GM12891 (cell line): Measurements from ENCODE around the gene GAA.

Experiments
- PAX5 ChIP-seq: IDR thresholded peaks from 2 replicates; pipeline ENCODE4 v1.6.1; 2011; ENCODE audit warnings: low read length, moderate library complexity, mild to moderate bottlenecking; ENCODE audit not compliant: insufficient read depth, severe bottlenecking
- POLR2A ChIP-seq: IDR thresholded peaks from 2 replicates; pipeline ENCODE4 v1.6.1; 2011; ENCODE audit warnings: low read depth, low read length, control low read depth
- POLR2AphosphoS5 ChIP-seq: IDR thresholded peaks from 2 replicates; pipeline ENCODE4 v1.6.1; 2011; ENCODE audit warnings: low read depth, low read length, control low read depth
- POU2F2 ChIP-seq: IDR thresholded peaks from 2 replicates; pipeline ENCODE4 v1.6.1; 2011; ENCODE audit warnings: low read depth, mild to moderate bottlenecking, control low read depth, low read length, moderate library complexity
- SPI1 ChIP-seq: IDR thresholded peaks from 2 replicates; pipeline ENCODE4 v1.6.1; 2011; ENCODE audit warnings: low read depth, low read length, control low read depth
- TAF1 ChIP-seq: IDR thresholded peaks from 2 replicates; pipeline ENCODE4 v1.6.1; 2011; ENCODE audit warnings: low read depth, low read length, control low read depth

DNA sequence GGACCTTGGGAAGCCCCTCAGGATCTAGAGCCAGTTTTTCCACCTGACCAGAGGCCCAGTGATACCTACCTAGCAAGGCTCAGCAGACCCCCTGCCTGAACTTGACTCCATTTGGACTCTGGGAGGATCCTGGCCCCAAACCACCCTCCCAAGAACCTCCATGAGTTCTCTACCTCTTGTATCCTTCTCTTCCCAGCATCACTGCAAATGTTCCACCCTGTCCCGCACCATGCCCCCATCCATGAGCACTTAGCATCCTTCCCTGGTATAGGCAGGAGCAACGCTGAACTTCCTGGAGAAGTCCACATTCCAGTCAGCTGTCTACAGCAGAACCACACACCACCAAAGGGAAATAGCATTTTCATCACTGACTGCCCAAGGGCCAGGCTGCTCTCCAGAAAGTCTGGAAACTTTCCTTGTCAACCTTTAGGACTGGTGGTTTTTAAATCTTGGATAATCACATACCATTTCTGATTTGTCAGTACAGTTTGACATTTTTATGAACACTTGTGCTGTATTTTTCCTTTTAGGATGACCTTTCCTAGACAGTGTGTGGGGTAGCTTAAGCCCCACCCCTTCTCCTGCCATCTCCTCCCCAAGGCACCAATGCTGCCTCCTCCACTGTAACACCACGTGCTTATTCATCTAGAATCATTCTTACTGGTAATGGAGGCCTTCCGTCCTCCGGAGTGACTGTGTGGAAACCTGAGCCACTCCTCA, 31.7 kb downstream of the GAA start:
- no peak for TF ChIP-seq SPI1
- TF ChIP-seq TAF1: no peak
- no peak for TF ChIP-seq POLR2AphosphoS5
- no peak for TF ChIP-seq POLR2A
- no peak for TF ChIP-seq POU2F2
- TF ChIP-seq PAX5: no peak
